Measurements from ENCODE around the gene MPC2.
A peak's percentile ranks its signal among the peaks of the same experiment; 100 is the strongest.

MPC2 gene

GRCh38 chr1:167936930-167937708, at the start of gene MPC2:
Gene MPC2, minus strand, starts transcription at chr1:167937072. Its CDS starts 1,231 bp downstream, at chr1:167935841.
- Histone ChIP-seq H3K4me2 (ENCODE audit: low read depth, low read length, poor library complexity, severe bottlenecking) (peak within 1 kb of the TSS; percentile 82), H3K9me2 (replicated peaks; ENCODE audit: low read depth, low read length) (no peaks in the 10 kb centered on the region), H3K27me3 (ENCODE audit: insufficient read depth, low read length, poor library complexity, severe bottlenecking) (no peaks in the 10 kb centered on the region), H3K9ac (ENCODE audit: low read depth, low read length, poor library complexity, severe bottlenecking) (peak within 1 kb of the TSS; percentile 94), H4K20me1 (ENCODE audit: insufficient read depth, low read length, poor library complexity, severe bottlenecking) (peaks cover 55% of the 10 kb centered on the region), H3K4me1 (ENCODE audit: insufficient read depth, low read length, poor library complexity, severe bottlenecking) (peaks cover 62% of the 10 kb centered on the region), H3K79me2 (ENCODE audit: insufficient read depth, low read length) (peaks cover 88% of the 10 kb centered on the region), H2AFZ (ENCODE audit: low read length) (peak within 1 kb of the TSS; percentile 96), H3F3A (ENCODE audit: low read depth) (0 out of 2 replicates have a peak, but pooled peaks cover 2% of the 10 kb centered on the region), H3K4me3 (ENCODE audit: low read length, poor library complexity, severe bottlenecking) (peak within 1 kb of the TSS; percentile 94), H3K36me3 (ENCODE audit: insufficient read depth, low read length) (no peaks in the 10 kb centered on the region), H3K9me3 (ENCODE audit: insufficient read depth, low read depth, low read length) (no peaks in the 10 kb centered on the region)
- TF ChIP-seq CTCF (conservative IDR thresholded peaks at IDR 0.05; ENCODE audit: low read length) (no peak), EZH2phosphoT487 (IDR thresholded peaks at IDR 0.05; ENCODE audit: borderline replicate concordance) (no peak)

GRCh38 chr1:167984886-167985489, 48.1 kb upstream of the MPC2 start:
- H3K9me2 ChIP-seq (replicated peaks; ENCODE audit: low read depth, low read length), result no peaks in the 10 kb centered on the region
- H3K36me3 ChIP-seq (ENCODE audit: insufficient read depth, low read length), result peaks cover 33% of the 10 kb centered on the region; the same call in 1 of the 2 replicates
- H3K4me3 ChIP-seq (ENCODE audit: low read length, poor library complexity, severe bottlenecking), result no peak overlapping the region
- peaks cover 9% of the 10 kb centered on the region for H3K4me1 ChIP-seq (ENCODE audit: insufficient read depth, low read length, poor library complexity, severe bottlenecking)
- no peak overlapping the region for H2AFZ ChIP-seq (ENCODE audit: low read length)
- H3K4me2 ChIP-seq (ENCODE audit: low read depth, low read length, poor library complexity, severe bottlenecking), result peak overlapping the region; percentile 10
- no peak overlapping the region for H3K9ac ChIP-seq (ENCODE audit: low read depth, low read length, poor library complexity, severe bottlenecking)
- TF ChIP-seq CTCF (conservative IDR thresholded peaks at IDR 0.05; ENCODE audit: low read length) (no peak), EZH2phosphoT487 (IDR thresholded peaks at IDR 0.05; ENCODE audit: borderline replicate concordance) (no peak)
- H3K79me2 ChIP-seq (ENCODE audit: insufficient read depth, low read length), result peaks cover 15% of the 10 kb centered on the region
- no peaks in the 10 kb centered on the region for H3K27me3 ChIP-seq (ENCODE audit: insufficient read depth, low read length, poor library complexity, severe bottlenecking)
- H3K9me3 ChIP-seq (ENCODE audit: insufficient read depth, low read depth, low read length), result no peaks in the 10 kb centered on the region
- H3F3A ChIP-seq (ENCODE audit: low read depth), result no peaks in the 10 kb centered on the region
- H4K20me1 ChIP-seq (ENCODE audit: insufficient read depth, low read length, poor library complexity, severe bottlenecking), result no peaks in the 10 kb centered on the region

GRCh38 chr1:167983797-167984420, 47.0 kb upstream of the MPC2 start:
- no peak overlapping the region for H3K4me2 ChIP-seq (ENCODE audit: low read depth, low read length, poor library complexity, severe bottlenecking)
- H3K4me1 ChIP-seq (ENCODE audit: insufficient read depth, low read length, poor library complexity, severe bottlenecking), result peaks cover 9% of the 10 kb centered on the region
- no peak overlapping the region for H3K4me3 ChIP-seq (ENCODE audit: low read length, poor library complexity, severe bottlenecking)
- H3K27me3 ChIP-seq (ENCODE audit: insufficient read depth, low read length, poor library complexity, severe bottlenecking), result no peaks in the 10 kb centered on the region
- H4K20me1 ChIP-seq (ENCODE audit: insufficient read depth, low read length, poor library complexity, severe bottlenecking), result no peaks in the 10 kb centered on the region
- no peak for TF ChIP-seq CTCF (conservative IDR thresholded peaks at IDR 0.05; ENCODE audit: low read length)
- no peak for TF ChIP-seq EZH2phosphoT487 (IDR thresholded peaks at IDR 0.05; ENCODE audit: borderline replicate concordance)
- no peak overlapping the region for H3K9ac ChIP-seq (ENCODE audit: low read depth, low read length, poor library complexity, severe bottlenecking)
- H3K9me2 ChIP-seq (replicated peaks; ENCODE audit: low read depth, low read length), result no peaks in the 10 kb centered on the region
- H3K9me3 ChIP-seq (ENCODE audit: insufficient read depth, low read depth, low read length), result no peaks in the 10 kb centered on the region
- H3K36me3 ChIP-seq (ENCODE audit: insufficient read depth, low read length), result peaks cover 35% of the 10 kb centered on the region; the same call in 1 of the 2 replicates
- no peaks in the 10 kb centered on the region for H3F3A ChIP-seq (ENCODE audit: low read depth)
- H3K79me2 ChIP-seq (ENCODE audit: insufficient read depth, low read length), result peaks cover 15% of the 10 kb centered on the region
- H2AFZ ChIP-seq (ENCODE audit: low read length), result no peak overlapping the region

All from Loucy (cell line).